ENCODE measurements around the gene ZNF205. TPM values are rescaled to one million over a fixed set of nuclear protein-coding genes. Genes with fewer than 3 reads are reported as not detected.

ZNF205 gene
- total and polyA plus RNA-seq, 9 of the 15 experiments (the other 6 are each of a cell fraction or from before 2014, with no cell fraction given) = 2.4 to 11.8 (median 5.1) TPM; not detected in 2

DNA sequence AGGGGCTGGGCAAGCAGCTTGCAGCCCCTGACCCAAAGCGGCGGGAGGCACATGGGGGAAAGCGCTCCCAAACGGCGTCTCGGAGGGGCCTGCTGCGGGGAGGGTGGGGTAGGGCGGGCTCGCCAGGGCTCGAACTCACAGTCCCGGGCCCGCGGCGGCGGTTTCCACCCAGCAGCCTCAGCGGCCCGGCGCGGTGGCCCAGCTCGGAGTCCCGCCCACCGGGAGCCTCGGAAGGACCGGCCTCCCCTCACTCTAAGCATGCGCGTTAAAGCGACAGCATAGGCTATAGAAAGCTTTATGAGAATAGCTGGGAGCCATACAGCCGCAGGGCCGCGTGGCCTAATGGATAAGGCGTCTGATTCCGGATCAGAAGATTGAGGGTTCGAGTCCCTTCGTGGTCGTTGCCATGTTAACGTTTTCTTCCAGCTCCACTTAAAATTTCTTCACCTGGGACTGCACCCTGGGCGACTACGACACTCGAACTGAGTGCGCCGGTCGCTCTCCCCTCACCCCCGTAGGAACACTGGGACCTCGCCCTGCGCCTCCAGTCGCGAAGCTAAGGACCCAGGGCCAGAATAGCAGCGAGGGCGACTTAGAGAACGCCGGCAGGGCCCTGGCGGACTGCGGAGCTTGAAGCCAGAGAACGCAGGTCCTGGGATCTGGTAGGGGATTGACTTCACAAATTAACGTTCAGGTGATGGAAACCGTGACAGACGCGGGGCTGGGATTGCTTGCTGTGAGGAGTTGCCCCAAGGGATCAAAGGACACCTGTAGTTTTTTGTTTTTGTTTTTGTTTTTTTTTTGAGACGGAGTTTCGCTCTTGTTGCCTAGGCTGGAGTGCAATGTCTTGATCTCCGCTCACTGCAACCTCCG is 38.2 kb downstream of the ZNF205 start (continued):
- TF ChIP-seq ZSCAN29 (IDR thresholded peaks at IDR 0.05) (peak; percentile 84), RFX1 (IDR thresholded peaks at IDR 0.05) (peak; percentile 79; the same call in 1 of the 2 replicates), ZFP30 (CRISPR knock-in tag; IDR thresholded peaks at IDR 0.05; ENCODE audit: borderline replicate concordance) (no peak), YY1 (IDR thresholded peaks at IDR 0.05; ENCODE audit: borderline replicate concordance in 1 of 3, control insufficient read depth in 1 of 3, extremely low read depth in 1 of 3, insufficient read depth in 3 of 3, insufficient read length in 1 of 3, insufficient replicate concordance in 2 of 3, low read depth in 1 of 3, low read length in 2 of 3) (peak in 2 of 3 experiments; percentile 9 to 23), CCNT2 (IDR thresholded peaks at IDR 0.05; ENCODE audit: borderline replicate concordance, extremely low read depth, insufficient read length, low read depth, low read length) (peak; percentile 75), KLF10 (CRISPR knock-in tag; IDR thresholded peaks at IDR 0.05) (no peak), NR2F6 (CRISPR knock-in tag; IDR thresholded peaks at IDR 0.05) (no peak), ARID1B (IDR thresholded peaks at IDR 0.05) (no peak), FOXM1 (IDR thresholded peaks at IDR 0.05; ENCODE audit: low read depth) (no peak), FOXM1 (CRISPR knock-in tag; IDR thresholded peaks at IDR 0.05; ENCODE audit: low read depth) (no peak), ZKSCAN1 (IDR thresholded peaks at IDR 0.05; ENCODE audit: low read depth, low read length) (peak; percentile 71; the same call in 1 of the 2 replicates), NCOA1 (IDR thresholded peaks at IDR 0.05; ENCODE audit: low read depth) (no peak), DNMT1 (IDR thresholded peaks at IDR 0.05) (no peak), FOXJ2 (tag; IDR thresholded peaks at IDR 0.05) (peak; percentile 56; the same call in 1 of the 2 replicates), ZNF274 (IDR thresholded peaks at IDR 0.05; ENCODE audit: borderline replicate concordance, low read depth, low read length) (peak; percentile 33; the same call in 1 of the 2 replicates), GTF2E2 (tag; IDR thresholded peaks at IDR 0.05) (no peak), ZC3H8 (IDR thresholded peaks at IDR 0.05) (no peak), ZBED1 (IDR thresholded peaks at IDR 0.05) (no peak), ZNF143 (CRISPR knock-in tag; IDR thresholded peaks at IDR 0.05) (peak; percentile 72), JUNB (CRISPR knock-in tag; conservative IDR thresholded peaks at IDR 0.05) (no peak), ZNF24 (IDR thresholded peaks at IDR 0.05) (0 out of 2 replicates have a peak, but pooled peaks have one; percentile 42), POLR2A (conservative IDR thresholded peaks at IDR 0.05) (no peak)
- TF ChIP-seq, protein P1, sequence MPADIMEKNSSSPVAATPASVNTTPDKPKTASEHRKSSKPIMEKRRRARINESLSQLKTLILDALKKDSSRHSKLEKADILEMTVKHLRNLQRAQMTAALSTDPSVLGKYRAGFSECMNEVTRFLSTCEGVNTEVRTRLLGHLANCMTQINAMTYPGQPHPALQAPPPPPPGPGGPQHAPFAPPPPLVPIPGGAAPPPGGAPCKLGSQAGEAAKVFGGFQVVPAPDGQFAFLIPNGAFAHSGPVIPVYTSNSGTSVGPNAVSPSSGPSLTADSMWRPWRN (IDR thresholded peaks at IDR 0.05; ENCODE audit: low read depth) = 0 out of 2 replicates have a peak, but pooled peaks have one; percentile 9
- TF ChIP-seq, protein P2, sequence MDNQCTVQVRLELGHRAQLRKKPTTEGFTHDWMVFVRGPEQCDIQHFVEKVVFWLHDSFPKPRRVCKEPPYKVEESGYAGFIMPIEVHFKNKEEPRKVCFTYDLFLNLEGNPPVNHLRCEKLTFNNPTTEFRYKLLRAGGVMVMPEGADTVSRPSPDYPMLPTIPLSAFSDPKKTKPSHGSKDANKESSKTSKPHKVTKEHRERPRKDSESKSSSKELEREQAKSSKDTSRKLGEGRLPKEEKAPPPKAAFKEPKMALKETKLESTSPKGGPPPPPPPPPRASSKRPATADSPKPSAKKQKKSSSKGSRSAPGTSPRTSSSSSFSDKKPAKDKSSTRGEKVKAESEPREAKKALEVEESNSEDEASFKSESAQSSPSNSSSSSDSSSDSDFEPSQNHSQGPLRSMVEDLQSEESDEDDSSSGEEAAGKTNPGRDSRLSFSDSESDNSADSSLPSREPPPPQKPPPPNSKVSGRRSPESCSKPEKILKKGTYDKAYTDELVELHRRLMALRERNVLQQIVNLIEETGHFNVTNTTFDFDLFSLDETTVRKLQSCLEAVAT (IDR thresholded peaks at IDR 0.05) = peak in 1 of 2 experiments; percentile 74; a peak in 1 of 4 replicates
- TF ChIP-seq, protein P3, sequence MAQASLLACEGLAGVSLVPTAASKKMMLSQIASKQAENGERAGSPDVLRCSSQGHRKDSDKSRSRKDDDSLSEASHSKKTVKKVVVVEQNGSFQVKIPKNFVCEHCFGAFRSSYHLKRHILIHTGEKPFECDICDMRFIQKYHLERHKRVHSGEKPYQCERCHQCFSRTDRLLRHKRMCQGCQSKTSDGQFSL (CRISPR knock-in tag; IDR thresholded peaks at IDR 0.05) = no peak; the same call in 1 of the 2 replicates
- TF ChIP-seq, protein P3 (tag; IDR thresholded peaks at IDR 0.05) = peak in 1 of 2 experiments; percentile 73; a peak in 2 of 4 replicates
